RPMI7951 (cell line): ENCODE measurements around the gene DTX2. TPM values are rescaled to one million over a fixed set of nuclear protein-coding genes. Genes with fewer than 3 reads are reported as not detected.
"Not testable (repeated sequence)": the region's sequence is repeated elsewhere in the genome, so short reads cannot be mapped to it uniquely, and the experiment has no call there.

Experiments
- DNase-seq: peaks from one replicate; pipeline ENCODE4 v3.0.0-alpha.2; 2012; ENCODE audit warnings: low read depth
- total RNA-seq: library from RNA; depleted of rRNA; stranded (reverse); fragments of >200 nt; shearing (Covaris generic); gene quantifications from 2 replicates; pipeline ENCODE4 v1.2.3, GENCODE V29; 2014

The DTX2 gene
- total RNA-seq, 1 experiment from 2014 or later = 10.9 TPM

- not testable (repeated sequence) for DNase-seq
Observed at GRCh38 chr7:76487969-76488368, 26.5 kb downstream of the DTX2 start.

GRCh38 chr7:76492139-76492538, 30.6 kb downstream of the DTX2 start:
- DNase-seq = not testable (repeated sequence)

GRCh38 chr7:76495717-76496116, 34.2 kb downstream of the DTX2 start:
- DNase-seq = not testable (repeated sequence)

- DNase-seq = not testable (repeated sequence)
Observed at GRCh38 chr7:76497918-76498582, 36.5 kb downstream of the DTX2 start.

GRCh38 chr7:76498583-76499200, 37.2 kb downstream of the DTX2 start:
- DNase-seq = not testable (repeated sequence)

- not testable (repeated sequence) for DNase-seq
Observed at GRCh38 chr7:76499201-76499923, 37.9 kb downstream of the DTX2 start.

- DNase-seq = not testable (repeated sequence)
Observed at GRCh38 chr7:76499924-76500241, 38.4 kb downstream of the DTX2 start.

- DNase-seq = not testable (repeated sequence)
Observed at GRCh38 chr7:76502224-76502623, 40.7 kb downstream of the DTX2 start.

GRCh38 chr7:76502836-76503235, 41.3 kb downstream of the DTX2 start:
- not testable (repeated sequence) for DNase-seq

GRCh38 chr7:76503244-76503643, 41.7 kb downstream of the DTX2 start:
- DNase-seq = not testable (repeated sequence)

- not testable (repeated sequence) for DNase-seq
Observed at GRCh38 chr7:76504351-76505167, 43.0 kb downstream of the DTX2 start.

GRCh38 chr7:76505168-76506080, 43.9 kb downstream of the DTX2 start:
- DNase-seq = no peak

GRCh38 chr7:76506081-76506440, 44.6 kb downstream of the DTX2 start:
- DNase-seq = no peak

GRCh38 chr7:76506643-76507042, 45.1 kb downstream of the DTX2 start:
- DNase-seq = not testable (repeated sequence)

- DNase-seq = no peak
Observed at GRCh38 chr7:76507723-76508406, 46.4 kb downstream of the DTX2 start.

- no peak for DNase-seq
Observed at GRCh38 chr7:76509931-76510877, 48.7 kb downstream of the DTX2 start, which contains the start of gene UPK3B. TSS of gene UPK3B (plus strand) at chr7:76510552. CDS start at chr7:76510653, 101 bp downstream.

- not testable (repeated sequence) for DNase-seq
Observed at GRCh38 chr7:76511200-76511910, 49.8 kb downstream of the DTX2 start.
